Measurements from ENCODE around the gene LILRB5.
"Not testable (repeated sequence)": the region's sequence is repeated elsewhere in the genome, so short reads cannot be mapped to it uniquely, and the experiment has no call there.

The LILRB5 gene

GRCh38 chr19:54277111-54277615 is 20.1 kb upstream of the LILRB5 start:
- H3K36me3 ChIP-seq (ENCODE audit: low read depth); H3K4me3 ChIP-seq (ENCODE audit: severe bottlenecking); H3K27ac ChIP-seq (ENCODE audit: poor library complexity, severe bottlenecking); H3K4me1 ChIP-seq (ENCODE audit: insufficient read depth, poor library complexity, severe bottlenecking); ATAC-seq (ENCODE audit: low read depth); H3K9me3 ChIP-seq (ENCODE audit: severe bottlenecking); DNase-seq (ENCODE audit: low spot score): not testable (repeated sequence)
- H3K27me3 ChIP-seq (ENCODE audit: insufficient read depth, poor library complexity, severe bottlenecking) = peaks cover 26% of the 10 kb centered on the region

DNA sequence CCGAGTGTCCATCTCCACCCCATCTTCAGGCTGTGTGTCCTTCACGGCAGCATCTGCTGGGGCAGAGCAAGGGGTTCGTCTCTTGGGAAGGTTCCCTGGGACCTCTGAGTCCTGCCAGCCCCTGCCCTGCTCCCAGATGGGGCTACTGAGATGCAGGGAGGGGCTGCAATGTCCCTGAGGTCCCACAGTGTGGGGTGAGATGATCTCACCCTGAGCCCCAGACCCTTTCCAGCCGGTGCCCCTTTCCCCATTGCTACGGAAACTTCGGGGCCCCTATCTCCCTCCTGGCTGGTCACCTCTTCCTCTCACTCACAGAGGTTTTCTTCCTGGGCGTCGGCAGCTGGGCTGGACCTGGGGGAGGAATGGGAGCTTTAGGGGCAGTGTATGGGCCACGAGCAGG is 18.9 kb upstream of the LILRB5 start:
- Histone ChIP-seq H3K9me3 (ENCODE audit: severe bottlenecking) (no peaks in the 10 kb centered on the region), H3K4me1 (ENCODE audit: insufficient read depth, poor library complexity, severe bottlenecking) (no peaks in the 10 kb centered on the region), H3K36me3 (ENCODE audit: low read depth) (no peaks in the 10 kb centered on the region), H3K27me3 (ENCODE audit: insufficient read depth, poor library complexity, severe bottlenecking) (peaks cover 23% of the 10 kb centered on the region), H3K4me3 (ENCODE audit: severe bottlenecking) (no peak overlapping the region), H3K27ac (ENCODE audit: poor library complexity, severe bottlenecking) (no peak overlapping the region)
- TF ChIP-seq CTCF (IDR thresholded peaks at IDR 0.05; ENCODE audit: poor library complexity, severe bottlenecking) = no peak
- DNase-seq (ENCODE audit: low spot score) (no peak), ATAC-seq (ENCODE audit: low read depth) (no peak)

DNA sequence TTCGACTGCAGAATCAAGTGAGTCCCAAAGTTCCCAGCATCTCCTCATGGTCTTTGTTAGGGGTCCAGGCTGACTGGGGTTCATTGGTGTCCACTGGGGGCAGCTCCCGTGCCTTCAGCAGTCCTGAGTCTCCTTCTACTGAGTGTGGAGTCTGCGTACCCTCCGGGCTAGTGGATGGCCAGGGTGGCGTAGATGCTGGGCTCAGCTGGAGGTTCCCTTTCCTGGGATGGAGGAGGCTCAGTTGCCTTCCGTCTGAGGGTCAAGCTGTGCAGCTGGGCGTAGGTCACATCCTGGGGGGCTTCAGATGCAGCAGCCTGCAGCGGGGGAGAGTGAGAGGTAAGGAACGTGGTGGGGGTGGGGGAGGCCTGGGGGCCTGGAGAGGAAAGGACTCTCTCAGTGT is 17.4 kb upstream of the LILRB5 start:
- H3K36me3 ChIP-seq (ENCODE audit: low read depth); H3K27ac ChIP-seq (ENCODE audit: poor library complexity, severe bottlenecking); ATAC-seq (ENCODE audit: low read depth); H3K4me3 ChIP-seq (ENCODE audit: severe bottlenecking); DNase-seq (ENCODE audit: low spot score); H3K4me1 ChIP-seq (ENCODE audit: insufficient read depth, poor library complexity, severe bottlenecking); H3K9me3 ChIP-seq (ENCODE audit: severe bottlenecking): not testable (repeated sequence)
- H3K27me3 ChIP-seq (ENCODE audit: insufficient read depth, poor library complexity, severe bottlenecking) = peaks cover 31% of the 10 kb centered on the region

DNA sequence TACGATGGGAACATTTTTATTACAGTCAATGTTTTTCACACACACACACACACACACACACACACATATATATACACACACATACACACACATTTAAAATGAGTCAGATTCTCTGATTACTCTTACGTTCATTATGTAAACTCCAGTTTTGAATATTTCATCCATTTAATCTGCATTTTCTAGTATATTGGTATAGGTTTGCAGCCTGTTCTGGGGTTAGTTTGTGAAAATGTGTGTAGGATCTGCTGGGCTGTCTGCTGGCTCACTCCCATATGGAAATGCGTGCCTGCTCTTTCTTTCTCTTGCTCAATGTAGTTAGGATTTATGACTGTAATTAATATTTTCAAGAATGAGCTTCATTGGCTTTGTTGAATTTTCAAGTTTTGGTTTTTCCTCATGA is 16.7 kb upstream of the LILRB5 start:
- Histone ChIP-seq H3K9me3 (ENCODE audit: severe bottlenecking) (no peaks in the 10 kb centered on the region), H3K4me3 (ENCODE audit: severe bottlenecking) (no peak overlapping the region), H3K4me1 (ENCODE audit: insufficient read depth, poor library complexity, severe bottlenecking) (no peaks in the 10 kb centered on the region), H3K27ac (ENCODE audit: poor library complexity, severe bottlenecking) (no peak overlapping the region), H3K27me3 (ENCODE audit: insufficient read depth, poor library complexity, severe bottlenecking) (peaks cover 35% of the 10 kb centered on the region), H3K36me3 (ENCODE audit: low read depth) (no peaks in the 10 kb centered on the region)
- DNase-seq (ENCODE audit: low spot score) (no peak), ATAC-seq (ENCODE audit: low read depth) (no peak)
- TF ChIP-seq CTCF (IDR thresholded peaks at IDR 0.05; ENCODE audit: poor library complexity, severe bottlenecking) = no peak

GRCh38 chr19:54272181-54272580 is 15.1 kb upstream of the LILRB5 start:
- not testable (repeated sequence) for H3K9me3 ChIP-seq (ENCODE audit: severe bottlenecking); H3K4me3 ChIP-seq (ENCODE audit: severe bottlenecking); H3K36me3 ChIP-seq (ENCODE audit: low read depth); DNase-seq (ENCODE audit: low spot score); ATAC-seq (ENCODE audit: low read depth); H3K4me1 ChIP-seq (ENCODE audit: insufficient read depth, poor library complexity, severe bottlenecking); H3K27ac ChIP-seq (ENCODE audit: poor library complexity, severe bottlenecking)
- peaks cover 43% of the 10 kb centered on the region for H3K27me3 ChIP-seq (ENCODE audit: insufficient read depth, poor library complexity, severe bottlenecking)

DNA sequence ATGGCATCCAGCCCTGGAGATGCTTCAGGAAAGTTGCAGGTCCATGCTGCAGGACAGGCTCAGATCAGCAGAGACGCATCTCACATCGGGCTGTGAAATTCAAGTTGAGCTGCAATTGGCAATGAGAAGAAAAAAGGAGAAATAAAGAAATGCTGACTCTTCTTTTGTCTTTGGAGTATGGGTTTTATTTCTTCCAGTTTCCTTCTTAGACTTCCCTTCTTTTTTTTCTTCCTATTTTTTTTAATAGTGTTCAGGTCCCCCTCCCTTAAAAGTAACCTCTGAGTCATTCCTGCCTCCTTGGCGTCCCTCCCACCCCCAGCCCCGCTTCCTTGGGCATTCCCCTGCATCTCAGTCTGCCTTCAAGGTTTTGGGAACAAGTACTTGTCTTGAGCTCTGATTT is 14.5 kb upstream of the LILRB5 start:
- H3K36me3 ChIP-seq (ENCODE audit: low read depth); H3K27ac ChIP-seq (ENCODE audit: poor library complexity, severe bottlenecking); H3K4me1 ChIP-seq (ENCODE audit: insufficient read depth, poor library complexity, severe bottlenecking); ATAC-seq (ENCODE audit: low read depth); H3K9me3 ChIP-seq (ENCODE audit: severe bottlenecking); DNase-seq (ENCODE audit: low spot score); H3K4me3 ChIP-seq (ENCODE audit: severe bottlenecking): not testable (repeated sequence)
- H3K27me3 ChIP-seq (ENCODE audit: insufficient read depth, poor library complexity, severe bottlenecking) = peaks cover 43% of the 10 kb centered on the region

GRCh38 chr19:54271106-54271505 is 14.0 kb upstream of the LILRB5 start:
- no peaks in the 10 kb centered on the region for H3K36me3 ChIP-seq (ENCODE audit: low read depth)
- TF ChIP-seq CTCF (IDR thresholded peaks at IDR 0.05; ENCODE audit: poor library complexity, severe bottlenecking) = no peak
- no peak for DNase-seq (ENCODE audit: low spot score)
- H3K27ac ChIP-seq (ENCODE audit: poor library complexity, severe bottlenecking) = no peak overlapping the region
- no peak for ATAC-seq (ENCODE audit: low read depth)
- no peaks in the 10 kb centered on the region for H3K4me1 ChIP-seq (ENCODE audit: insufficient read depth, poor library complexity, severe bottlenecking)
- H3K4me3 ChIP-seq (ENCODE audit: severe bottlenecking) = no peak overlapping the region
- no peaks in the 10 kb centered on the region for H3K9me3 ChIP-seq (ENCODE audit: severe bottlenecking)
- peaks cover 43% of the 10 kb centered on the region for H3K27me3 ChIP-seq (ENCODE audit: insufficient read depth, poor library complexity, severe bottlenecking)

Data from RWPE2 (cell line).